Measurements from ENCODE around the gene DEFB121.
"Not testable (repeated sequence)": the region's sequence is repeated elsewhere in the genome, so short reads cannot be mapped to it uniquely, and the experiment has no call there.

The DEFB121 gene, protein sequence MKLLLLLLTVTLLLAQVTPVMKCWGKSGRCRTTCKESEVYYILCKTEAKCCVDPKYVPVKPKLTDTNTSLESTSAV

DNA sequence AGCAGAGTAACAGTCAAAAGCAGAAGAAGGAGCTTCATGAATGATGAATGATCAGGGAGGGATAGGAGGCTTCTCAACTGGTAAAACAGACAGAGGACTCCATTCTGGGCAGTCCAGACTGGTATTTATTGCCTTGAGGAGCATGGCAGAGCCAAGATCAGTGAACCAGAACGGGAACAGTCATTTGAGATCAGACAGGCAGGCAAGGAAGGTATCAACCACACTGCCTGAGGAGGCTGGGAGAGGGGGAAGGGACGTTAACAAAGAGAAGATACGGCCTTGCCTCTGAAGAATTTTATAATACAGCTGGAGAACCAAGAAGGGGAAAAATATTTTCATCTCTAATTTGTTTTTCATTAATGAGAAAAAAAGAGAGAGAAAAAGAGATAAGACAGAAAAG, at the start of gene DEFB121:
DEFB121 (minus strand) TSS at position 101 of the 400 bp plus-strand sequence; CDS start at position 38, 63 bp downstream.
- no peaks in the 10 kb centered on the region for H3K27me3 ChIP-seq (ENCODE audit: control insufficient read depth, insufficient read depth, low read length)
- no peak within 1 kb of the TSS for H3K4me3 ChIP-seq (ENCODE audit: low read length)
- H3K27ac ChIP-seq (ENCODE audit: low read depth, low read length), result no peak within 1 kb of the TSS
- no peaks in the 10 kb centered on the region for H3K4me1 ChIP-seq (ENCODE audit: control insufficient read depth, insufficient read depth, low read length)
- H3K36me3 ChIP-seq (ENCODE audit: control insufficient read depth, insufficient read depth, low read length), result no peaks in the 10 kb centered on the region
- no peak within 1 kb of the TSS for H3K9ac ChIP-seq (ENCODE audit: low read length)

DNA sequence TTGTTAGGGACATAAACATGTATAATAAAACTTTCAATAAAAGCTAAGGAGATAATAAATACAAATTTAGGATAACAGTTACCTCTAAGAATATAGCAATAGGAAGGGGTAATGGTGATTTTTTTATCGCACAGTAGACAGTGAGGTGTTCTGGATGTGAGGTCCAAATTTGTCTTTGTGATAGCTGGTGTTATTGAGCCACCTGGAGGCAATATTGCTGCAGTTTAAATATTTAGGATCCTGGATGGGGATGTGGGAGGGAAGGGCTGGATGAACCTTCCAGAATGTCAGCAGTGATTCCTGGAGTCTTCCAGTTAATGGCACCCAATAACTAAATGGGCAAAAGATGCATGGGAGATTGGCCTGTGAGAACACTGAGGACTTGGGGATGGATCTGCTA, 48.3 kb upstream of the DEFB121 start:
- H3K4me1 ChIP-seq (ENCODE audit: control insufficient read depth, insufficient read depth, low read length), result no peaks in the 10 kb centered on the region
- H3K9ac ChIP-seq (ENCODE audit: low read length), result no peak overlapping the region
- H3K36me3 ChIP-seq (ENCODE audit: control insufficient read depth, insufficient read depth, low read length), result no peaks in the 10 kb centered on the region
- H3K27me3 ChIP-seq (ENCODE audit: control insufficient read depth, insufficient read depth, low read length), result peaks cover 2% of the 10 kb centered on the region
- H3K4me3 ChIP-seq (ENCODE audit: low read length), result no peak overlapping the region
- no peak overlapping the region for H3K27ac ChIP-seq (ENCODE audit: low read depth, low read length)

DNA sequence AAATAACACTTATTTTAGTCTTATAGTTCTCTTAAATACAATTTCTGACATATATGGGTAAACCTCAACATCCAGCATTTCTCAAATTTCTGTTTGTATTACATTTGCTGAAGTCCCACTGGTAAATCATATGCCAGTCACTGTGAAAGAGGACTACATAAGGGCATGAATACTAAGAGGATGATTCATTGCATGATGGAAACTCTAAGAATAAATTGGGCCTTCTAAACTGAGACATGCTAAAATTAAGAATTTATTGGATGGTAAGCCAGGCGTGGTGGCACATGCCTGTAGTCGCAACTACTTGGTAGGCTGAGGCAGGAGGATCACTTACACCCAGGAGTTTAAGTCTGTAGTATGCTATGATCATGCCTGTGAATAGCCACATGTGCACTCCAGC, 46.6 kb upstream of the DEFB121 start:
- H3K27me3 ChIP-seq (ENCODE audit: control insufficient read depth, insufficient read depth, low read length), result peaks cover 2% of the 10 kb centered on the region
- H3K4me3 ChIP-seq (ENCODE audit: low read length), result no peak overlapping the region
- no peaks in the 10 kb centered on the region for H3K36me3 ChIP-seq (ENCODE audit: control insufficient read depth, insufficient read depth, low read length)
- no peak overlapping the region for H3K9ac ChIP-seq (ENCODE audit: low read length)
- no peaks in the 10 kb centered on the region for H3K4me1 ChIP-seq (ENCODE audit: control insufficient read depth, insufficient read depth, low read length)
- no peak overlapping the region for H3K27ac ChIP-seq (ENCODE audit: low read depth, low read length)

- Histone ChIP-seq H3K27ac (ENCODE audit: low read depth, low read length) (no peak overlapping the region), H3K9ac (ENCODE audit: low read length) (no peak overlapping the region)
These were observed 43.7 kb upstream of the DEFB121 start for GRCh38 chr20:31449511-31450414.

GRCh38 chr20:31446084-31446819, 40.2 kb upstream of the DEFB121 start:
- Histone ChIP-seq H3K4me1 (ENCODE audit: control insufficient read depth, insufficient read depth, low read length) (no peaks in the 10 kb centered on the region), H3K27me3 (ENCODE audit: control insufficient read depth, insufficient read depth, low read length) (no peaks in the 10 kb centered on the region), H3K27ac (ENCODE audit: low read depth, low read length) (no peak overlapping the region), H3K9ac (ENCODE audit: low read length) (no peak overlapping the region), H3K4me3 (ENCODE audit: low read length) (no peak overlapping the region), H3K36me3 (ENCODE audit: control insufficient read depth, insufficient read depth, low read length) (no peaks in the 10 kb centered on the region)

More at GRCh38 chr20:31449511-31450414, 43.7 kb upstream of the DEFB121 start:
- no peaks in the 10 kb centered on the region for H3K36me3 ChIP-seq (ENCODE audit: control insufficient read depth, insufficient read depth, low read length)
- H3K4me1 ChIP-seq (ENCODE audit: control insufficient read depth, insufficient read depth, low read length), result no peaks in the 10 kb centered on the region
- no peaks in the 10 kb centered on the region for H3K27me3 ChIP-seq (ENCODE audit: control insufficient read depth, insufficient read depth, low read length)
- H3K4me3 ChIP-seq (ENCODE audit: low read length), result no peak overlapping the region

DNA sequence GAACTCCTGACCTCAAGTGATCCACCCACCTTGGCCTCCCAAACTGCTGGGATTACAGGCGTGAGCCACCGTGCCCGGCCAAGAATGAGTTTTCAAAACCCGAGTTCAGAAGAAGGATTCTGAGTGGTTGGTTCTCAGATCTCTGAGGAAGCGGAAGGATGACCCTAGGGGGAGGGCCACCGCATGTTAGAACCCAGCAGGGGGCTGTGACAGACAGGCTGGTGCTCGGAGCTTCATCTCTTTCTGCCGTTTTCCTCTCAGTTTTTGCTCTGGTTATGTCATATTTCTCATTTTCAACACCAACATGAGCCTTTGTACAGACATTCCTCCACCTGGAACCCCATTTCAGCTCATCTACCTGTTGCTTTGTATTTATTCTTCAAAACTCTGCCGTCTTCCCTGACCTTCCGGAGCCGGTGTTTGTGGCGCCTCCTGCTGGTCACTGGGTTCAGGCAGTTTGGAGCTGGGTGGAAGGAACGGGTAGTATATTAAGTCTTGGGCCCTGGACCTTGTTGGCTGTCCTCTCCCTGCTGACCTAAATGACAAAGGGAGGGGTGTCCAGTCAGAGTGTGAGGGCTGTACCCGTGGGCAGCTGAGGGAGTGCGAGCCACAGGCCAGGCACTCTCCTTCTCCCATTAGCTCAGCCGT, 34.1 kb upstream of the DEFB121 start, which contains the start of gene DEFB123:
DEFB123 (plus strand) TSS at position 621 of the 648 bp plus-strand sequence. CDS start 67 bp downstream, outside the sequence.
- H3K27me3 ChIP-seq (ENCODE audit: control insufficient read depth, insufficient read depth, low read length), result no peaks in the 10 kb centered on the region
- H3K27ac ChIP-seq (ENCODE audit: low read depth, low read length), result no peak within 1 kb of the TSS
- H3K36me3 ChIP-seq (ENCODE audit: control insufficient read depth, insufficient read depth, low read length), result no peaks in the 10 kb centered on the region
- H3K4me3 ChIP-seq (ENCODE audit: low read length), result no peak within 1 kb of the TSS
- H3K9ac ChIP-seq (ENCODE audit: low read length), result no peak within 1 kb of the TSS
- H3K4me1 ChIP-seq (ENCODE audit: control insufficient read depth, insufficient read depth, low read length), result no peaks in the 10 kb centered on the region

- Histone ChIP-seq H3K4me1 (ENCODE audit: control insufficient read depth, insufficient read depth, low read length) (no peaks in the 10 kb centered on the region), H3K27me3 (ENCODE audit: control insufficient read depth, insufficient read depth, low read length) (no peaks in the 10 kb centered on the region), H3K4me3 (ENCODE audit: low read length) (no peak overlapping the region), H3K27ac (ENCODE audit: low read depth, low read length) (no peak overlapping the region), H3K9ac (ENCODE audit: low read length) (no peak overlapping the region), H3K36me3 (ENCODE audit: control insufficient read depth, insufficient read depth, low read length) (no peaks in the 10 kb centered on the region)
These were observed 24.6 kb upstream of the DEFB121 start for GRCh38 chr20:31430568-31431115.

DNA sequence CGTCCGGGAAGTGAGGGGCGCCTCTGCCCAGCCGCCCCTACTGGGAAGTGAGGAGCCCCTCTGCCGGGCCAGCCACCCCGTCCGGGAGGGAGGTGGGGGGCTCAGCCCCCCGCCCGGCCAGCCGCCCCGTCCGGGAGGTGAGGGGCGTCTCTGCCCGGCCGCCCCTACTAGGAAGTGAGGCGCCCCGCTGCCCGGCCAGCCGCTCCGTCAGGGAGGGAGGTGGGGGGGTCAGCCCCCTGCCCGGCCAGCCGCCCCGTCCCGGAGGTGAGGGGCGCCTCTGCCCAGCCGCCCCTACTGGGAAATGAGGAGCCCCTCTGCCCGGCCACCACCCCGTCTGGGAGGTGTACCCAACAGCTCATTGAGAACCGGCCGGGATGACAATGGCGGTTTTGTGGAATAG, 21.6 kb upstream of the DEFB121 start:
- not testable (repeated sequence) for H3K27ac ChIP-seq (ENCODE audit: low read depth, low read length); H3K36me3 ChIP-seq (ENCODE audit: control insufficient read depth, insufficient read depth, low read length); H3K4me3 ChIP-seq (ENCODE audit: low read length); H3K9ac ChIP-seq (ENCODE audit: low read length); H3K4me1 ChIP-seq (ENCODE audit: control insufficient read depth, insufficient read depth, low read length); H3K27me3 ChIP-seq (ENCODE audit: control insufficient read depth, insufficient read depth, low read length)

DNA sequence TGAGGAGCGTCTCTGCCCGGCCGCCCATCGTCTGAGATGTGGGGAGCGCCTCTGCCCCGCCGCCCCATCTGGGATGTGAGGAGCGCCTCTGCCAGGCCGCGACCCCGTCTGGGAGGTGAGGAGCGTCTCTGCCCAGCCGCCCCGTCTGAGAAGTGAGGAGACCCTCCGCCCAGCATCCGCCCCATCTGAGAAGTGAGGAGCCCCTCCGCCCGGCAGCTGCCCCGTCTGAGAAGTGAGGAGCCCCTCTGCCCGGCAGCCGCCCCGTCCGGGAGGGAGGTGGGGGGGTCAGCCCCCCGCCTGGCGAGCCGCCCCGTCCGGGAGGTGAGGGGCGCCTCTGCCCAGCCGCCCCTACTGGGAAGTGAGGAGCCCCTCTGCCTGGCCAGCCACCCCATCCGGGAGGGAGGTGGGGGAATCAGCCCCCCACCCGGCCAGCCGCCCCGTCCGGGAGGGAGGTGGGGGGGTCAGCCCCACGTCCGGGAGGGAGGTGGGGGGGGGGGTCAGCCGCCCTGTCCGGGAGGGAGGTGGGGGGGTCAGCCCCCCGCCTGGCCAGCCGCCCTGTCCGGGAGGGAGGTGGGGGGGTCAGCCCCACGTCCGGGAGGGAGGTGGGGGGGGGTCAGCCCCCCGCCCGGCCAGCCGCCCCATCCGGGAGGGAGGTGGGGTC, 21.0 kb upstream of the DEFB121 start:
- not testable (repeated sequence) for H3K27ac ChIP-seq (ENCODE audit: low read depth, low read length); H3K9ac ChIP-seq (ENCODE audit: low read length); H3K4me3 ChIP-seq (ENCODE audit: low read length); H3K4me1 ChIP-seq (ENCODE audit: control insufficient read depth, insufficient read depth, low read length); H3K36me3 ChIP-seq (ENCODE audit: control insufficient read depth, insufficient read depth, low read length); H3K27me3 ChIP-seq (ENCODE audit: control insufficient read depth, insufficient read depth, low read length)

- Histone ChIP-seq H3K4me3 (ENCODE audit: low read length) (no peak overlapping the region), H3K36me3 (ENCODE audit: control insufficient read depth, insufficient read depth, low read length) (no peaks in the 10 kb centered on the region), H3K27me3 (ENCODE audit: control insufficient read depth, insufficient read depth, low read length) (no peaks in the 10 kb centered on the region), H3K27ac (ENCODE audit: low read depth, low read length) (no peak overlapping the region), H3K9ac (ENCODE audit: low read length) (no peak overlapping the region), H3K4me1 (ENCODE audit: control insufficient read depth, insufficient read depth, low read length) (no peaks in the 10 kb centered on the region)
These were observed 19.8 kb upstream of the DEFB121 start for GRCh38 chr20:31425797-31426196.

- Histone ChIP-seq H3K4me3 (ENCODE audit: low read length) (no peak overlapping the region), H3K9ac (ENCODE audit: low read length) (no peak overlapping the region), H3K4me1 (ENCODE audit: control insufficient read depth, insufficient read depth, low read length) (no peaks in the 10 kb centered on the region), H3K27me3 (ENCODE audit: control insufficient read depth, insufficient read depth, low read length) (no peaks in the 10 kb centered on the region), H3K27ac (ENCODE audit: low read depth, low read length) (no peak overlapping the region), H3K36me3 (ENCODE audit: control insufficient read depth, insufficient read depth, low read length) (no peaks in the 10 kb centered on the region)
These were observed 12.3 kb upstream of the DEFB121 start for GRCh38 chr20:31418307-31418706.

Measured in rectal smooth muscle tissue (tissue), 1 donor.